Measurements from ENCODE around the gene TAMM41. TPM values are rescaled to one million over a fixed set of nuclear protein-coding genes. Genes with fewer than 3 reads are reported as not detected.
"Not testable (repeated sequence)": the region's sequence is repeated elsewhere in the genome, so short reads cannot be mapped to it uniquely, and the experiment has no call there.

The TAMM41 gene
- total RNA-seq, 1 donor from 2014 or later: 3.5 TPM

DNA sequence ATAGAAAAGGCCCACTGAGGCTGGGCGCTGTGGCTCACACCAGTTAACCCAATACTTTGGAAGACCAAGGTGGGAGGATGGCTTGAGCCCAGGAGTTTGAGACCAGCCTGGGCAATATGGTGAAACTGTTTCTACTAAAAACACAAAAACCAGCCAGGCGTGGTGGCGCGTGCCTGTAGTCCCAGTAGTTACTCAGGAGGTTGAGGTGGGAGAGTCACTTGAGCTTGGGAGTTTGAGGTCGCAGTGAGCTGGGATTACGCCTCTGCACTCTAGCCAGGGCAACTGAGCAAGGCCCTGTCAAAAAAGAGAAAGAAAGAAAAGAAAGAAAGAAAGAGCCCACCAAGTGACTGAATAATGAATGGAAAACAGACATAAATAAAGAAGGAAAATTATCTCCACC lies 32.0 kb downstream of the TAMM41 start:
- DNase-seq (ENCODE audit: low read depth in 2 of 2): no peak

GRCh38 chr3:11810276-11810675 lies 36.4 kb downstream of the TAMM41 start:
- DNase-seq (ENCODE audit: low read depth in 2 of 2): no peak

DNA sequence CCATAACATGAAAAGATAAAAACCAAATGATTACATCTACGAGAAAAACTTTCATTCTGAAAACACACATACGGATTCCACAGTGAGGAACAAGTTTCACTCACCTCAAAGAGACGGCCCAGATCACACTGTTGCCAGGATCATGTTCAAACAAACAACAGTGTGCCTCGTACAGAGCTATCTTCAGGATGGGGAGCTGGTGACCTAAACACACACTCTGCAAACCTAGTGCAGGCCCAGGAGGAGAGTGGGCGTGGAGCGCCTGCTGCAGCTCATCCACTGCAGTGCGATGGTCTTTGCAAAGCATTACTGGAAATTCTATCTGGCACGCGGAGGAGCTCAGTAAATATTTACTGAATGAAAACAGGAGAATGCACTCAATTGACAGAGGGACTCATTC lies 38.5 kb downstream of the TAMM41 start:
- no peak for DNase-seq (ENCODE audit: low read depth in 2 of 2)

- no peak for DNase-seq (ENCODE audit: low read depth in 2 of 2)
Measured at GRCh38 chr3:11807686-11808085, 39.0 kb downstream of the TAMM41 start.

GRCh38 chr3:11805716-11806115 lies 41.0 kb downstream of the TAMM41 start:
- DNase-seq (ENCODE audit: low read depth in 2 of 2): no peak

GRCh38 chr3:11803977-11804892 lies 42.5 kb downstream of the TAMM41 start:
- DNase-seq (ENCODE audit: low read depth in 2 of 2): peak; percentile 64 to 78

GRCh38 chr3:11799791-11800190 lies 46.9 kb downstream of the TAMM41 start:
- DNase-seq (ENCODE audit: low read depth in 2 of 2): no peak

GRCh38 chr3:11794927-11795326 lies 51.8 kb downstream of the TAMM41 start:
- DNase-seq (ENCODE audit: low read depth in 2 of 2): no peak

GRCh38 chr3:11791339-11792200 lies 55.1 kb downstream of the TAMM41 start:
- DNase-seq (ENCODE audit: low read depth in 2 of 2): no peak

DNA sequence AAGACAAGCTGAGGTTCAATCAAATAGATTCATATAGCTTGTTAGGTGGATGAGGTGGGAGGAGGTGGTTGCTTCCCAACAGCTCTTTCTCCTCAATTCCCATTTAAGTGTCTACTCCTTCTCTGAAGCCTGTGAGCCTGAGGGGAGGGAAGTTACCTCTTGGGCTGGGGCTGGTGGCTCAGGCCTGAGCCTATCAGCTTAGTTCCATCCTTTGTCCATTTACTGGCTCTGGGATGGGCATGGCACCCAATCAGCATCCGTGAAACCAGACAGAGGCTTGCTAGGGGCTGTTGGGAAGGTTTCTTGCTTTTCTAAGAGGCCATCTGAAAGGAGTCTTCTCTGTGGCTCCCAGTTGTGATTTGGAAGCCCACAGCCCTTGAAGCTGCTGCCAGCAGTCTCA lies 57.3 kb downstream of the TAMM41 start:
- DNase-seq (ENCODE audit: low read depth in 2 of 2): no peak

DNA sequence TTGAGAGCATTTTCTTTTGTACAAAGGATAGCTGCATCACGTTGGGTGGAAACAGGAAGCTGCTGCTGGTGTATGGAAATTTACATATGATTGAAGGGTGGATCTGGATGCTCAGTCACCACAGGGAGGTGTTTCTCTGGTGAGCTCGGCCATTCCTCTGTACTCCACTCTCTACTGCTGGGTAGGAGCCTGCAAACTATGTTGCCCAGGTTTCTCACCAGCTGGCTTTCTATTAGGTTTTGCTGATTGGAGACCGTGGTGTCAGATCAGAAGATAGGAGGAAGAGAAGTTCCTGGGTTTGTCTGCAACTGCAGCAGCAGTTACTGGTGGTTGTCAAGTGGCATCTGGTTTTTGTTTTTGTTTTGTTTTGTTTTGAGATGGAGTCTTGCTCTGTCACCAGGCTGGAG lies 61.7 kb downstream of the TAMM41 start:
- DNase-seq (ENCODE audit: low read depth in 2 of 2): no peak

GRCh38 chr3:11780341-11780740 lies 66.3 kb downstream of the TAMM41 start:
- no peak for DNase-seq (ENCODE audit: low read depth in 2 of 2)

DNA sequence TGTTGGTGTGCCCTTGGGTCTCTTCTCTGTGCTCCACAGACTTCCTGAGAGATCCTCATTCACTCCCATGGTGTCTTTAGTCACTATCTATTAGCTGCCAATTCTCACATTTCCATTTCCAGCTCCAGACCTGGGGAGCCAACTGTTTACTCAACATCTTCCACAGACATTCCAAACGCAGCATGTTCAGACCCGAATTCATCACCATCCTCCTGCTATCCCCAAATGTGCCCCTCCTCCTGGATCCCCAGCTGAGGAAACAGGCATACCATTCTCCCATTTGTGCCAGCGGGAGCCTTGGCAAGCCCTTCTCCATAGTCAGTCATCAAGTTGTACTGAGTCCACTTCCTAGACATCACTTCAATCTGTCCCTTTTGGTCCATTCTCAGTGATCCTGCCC lies 67.1 kb downstream of the TAMM41 start:
- no peak for DNase-seq (ENCODE audit: low read depth in 2 of 2)

- DNase-seq (ENCODE audit: low read depth in 2 of 2): no peak
Measured at GRCh38 chr3:11778248-11778647, 68.4 kb downstream of the TAMM41 start.

- DNase-seq (ENCODE audit: low read depth in 2 of 2): no peak
Measured at GRCh38 chr3:11776346-11776745, 70.3 kb downstream of the TAMM41 start.

DNA sequence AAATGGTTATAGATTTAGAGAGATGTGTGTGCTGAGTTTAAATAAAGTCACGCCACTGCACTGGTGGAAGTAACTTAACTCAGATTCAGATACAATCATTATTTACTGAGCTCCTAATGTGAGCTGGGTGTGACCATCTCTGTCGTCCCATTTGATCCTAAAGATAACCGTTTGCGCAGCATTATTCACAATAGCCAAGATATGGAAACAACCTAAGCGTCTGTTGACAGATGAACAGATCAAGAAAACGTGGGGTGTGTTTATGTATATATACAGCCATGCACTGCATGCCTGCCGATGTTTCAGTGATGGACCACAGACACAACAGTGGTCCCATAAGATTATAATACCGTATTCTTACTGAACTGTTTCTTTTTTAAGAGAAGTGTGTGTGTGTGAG lies 71.2 kb downstream of the TAMM41 start:
- DNase-seq (ENCODE audit: low read depth in 2 of 2): no peak

GRCh38 chr3:11774296-11774877 lies 72.3 kb downstream of the TAMM41 start:
- DNase-seq (ENCODE audit: low read depth in 2 of 2): peak; percentile 30 to 73

DNA sequence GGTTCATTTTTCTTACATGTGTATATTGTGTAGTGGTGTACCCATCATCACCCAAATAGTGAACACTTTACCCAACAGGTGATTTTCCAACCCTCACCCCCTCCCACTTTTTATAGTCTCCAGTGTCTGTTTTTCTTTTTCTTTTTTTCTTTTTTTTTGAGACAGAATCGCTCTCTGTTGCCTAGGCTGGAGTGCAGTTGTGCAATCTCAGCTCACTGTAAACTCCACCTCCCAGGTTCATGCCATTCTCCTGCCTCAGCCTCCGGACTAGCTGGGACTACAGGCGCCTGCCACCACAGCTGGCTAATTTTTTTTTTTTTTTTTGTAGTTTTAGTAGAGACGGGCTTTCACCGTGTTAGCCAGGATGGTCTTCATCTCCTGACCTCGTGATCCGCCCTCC lies 74.8 kb downstream of the TAMM41 start:
- not testable (repeated sequence) for DNase-seq (ENCODE audit: low read depth in 2 of 2)

GRCh38 chr3:11770477-11771391 lies 76.0 kb downstream of the TAMM41 start:
- peak; percentile 88 to 94 for DNase-seq (ENCODE audit: low read depth in 2 of 2)

DNA sequence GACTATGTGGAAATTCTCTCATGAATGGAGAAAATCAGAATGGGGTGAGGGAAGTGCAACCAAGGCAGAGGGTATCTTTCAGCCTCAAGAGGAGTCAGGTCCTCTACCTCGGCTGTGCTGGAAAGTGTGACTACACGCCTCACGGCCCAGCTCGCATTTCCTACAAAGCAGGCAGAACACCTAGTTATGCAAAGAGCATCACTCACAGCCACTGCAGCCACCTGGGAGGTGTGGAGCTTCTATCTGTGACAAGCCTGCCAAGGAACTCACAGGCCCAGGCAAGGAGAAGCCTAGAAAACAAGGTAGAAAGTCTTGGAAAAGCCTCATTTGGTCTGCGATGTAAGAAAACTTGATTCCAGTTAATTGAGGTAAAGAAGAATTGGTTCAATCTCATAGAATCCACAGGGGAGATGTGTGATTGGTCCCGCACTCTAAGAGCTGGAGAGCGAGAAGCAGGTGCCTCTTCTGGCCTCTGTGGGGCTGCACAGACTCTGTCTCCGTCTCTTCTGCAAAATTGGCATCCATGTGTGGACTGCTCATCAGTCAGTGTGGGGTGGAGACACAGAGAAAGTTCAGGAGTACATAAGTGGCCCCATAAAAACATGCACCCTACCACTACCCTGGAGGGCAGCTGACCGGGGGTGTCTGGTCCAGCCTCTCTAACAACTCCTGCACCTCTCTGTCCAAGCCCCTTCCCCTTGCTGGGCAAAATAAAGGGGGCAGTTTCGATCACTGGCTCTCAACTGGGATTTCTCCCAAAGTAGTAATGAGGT lies 76.8 kb downstream of the TAMM41 start:
- no peak for DNase-seq (ENCODE audit: low read depth in 2 of 2)

Data from dermis microvascular lymphatic vessel endothelial cell (primary cell).